ENCODE data around the gene KIAA1217. TPM values are rescaled to one million over a fixed set of nuclear protein-coding genes. Genes with fewer than 3 reads are reported as not detected.

KIAA1217 gene
- polyA plus RNA-seq, 3 donors = not detected

DNA sequence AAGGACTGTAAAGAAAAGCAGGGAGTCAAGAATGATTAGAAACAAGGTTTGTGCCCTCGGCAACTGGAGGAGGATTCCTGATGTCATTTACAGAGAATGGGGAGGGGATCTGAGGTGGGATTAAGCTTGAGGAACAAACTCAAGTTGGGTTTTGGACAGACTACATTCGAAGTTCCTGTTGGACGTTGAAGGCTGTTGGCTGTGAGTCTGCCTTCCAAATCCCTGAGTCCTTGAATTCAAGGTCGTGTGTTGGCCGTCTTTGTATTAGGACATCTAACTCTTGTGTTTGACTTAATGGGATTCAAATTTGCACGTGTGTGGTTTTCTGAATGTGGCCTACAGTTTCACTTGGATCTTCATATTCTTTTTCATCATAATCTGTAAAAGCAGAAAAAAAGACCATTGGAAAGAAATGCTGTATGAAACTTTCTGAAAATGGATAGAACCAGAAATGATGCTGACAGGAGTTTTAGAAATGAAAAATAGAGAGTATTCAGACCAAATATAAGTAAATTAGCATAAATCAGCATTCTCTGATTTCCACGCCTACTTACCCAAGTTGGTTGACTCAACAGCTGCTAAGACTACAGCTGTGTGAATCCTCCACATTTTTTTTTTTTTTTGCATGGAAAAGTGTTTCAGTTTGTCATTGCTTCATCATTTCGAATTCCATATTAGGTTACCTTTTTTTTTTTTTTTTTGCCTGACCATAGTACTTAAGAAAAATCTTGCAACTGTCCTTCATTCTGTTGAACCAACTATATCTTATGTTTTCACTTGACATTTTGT is 94.8 kb downstream of the KIAA1217 start:
- 88% methylated on average over 5 of the region's 8 CpGs for WGBS (ENCODE audit: insufficient coverage)
- DNase-seq = no peak
- intact Hi-C loops (cut with micrococcal nuclease) = no loop called here

More for the DNA sequence above, 94.8 kb downstream of the KIAA1217 start:
- no peaks in the 10 kb centered on the region for H3K36me3 Mint-ChIP-seq
- no peak overlapping the region for H3K4me3 ChIP-seq (replicated peaks in 1 of 3; ENCODE audit: low read depth in 2 of 3, low read length in 3 of 3)
- H3K9me3 Mint-ChIP-seq = peaks cover 0 to 11% (median 8%) of the 10 kb centered on the region in 7 donors
- no peaks in the 10 kb centered on the region for H3K4me1 Mint-ChIP-seq
- H3K27ac Mint-ChIP-seq = no peak overlapping the region
- H3K4me3 Mint-ChIP-seq = no peak overlapping the region
- H4K20me1 ChIP-seq (ENCODE audit: insufficient read depth, low read length) = no peaks in the 10 kb centered on the region
- H3K9me3 ChIP-seq (replicated peaks in 1 of 2; ENCODE audit: control insufficient read depth in 1 of 2, insufficient read depth in 1 of 2, low read length in 2 of 2) = no peaks in the 10 kb centered on the region
- H3K27me3 ChIP-seq (ENCODE audit: control insufficient read depth in 2 of 2, insufficient read depth in 2 of 2, low read length in 2 of 2) = no peaks in the 10 kb centered on the region
- H3K27ac ChIP-seq (ENCODE audit: low read depth in 1 of 2, low read length in 2 of 2) = no peak overlapping the region
- H3K36me3 ChIP-seq (replicated peaks in 1 of 2; ENCODE audit: control insufficient read depth in 1 of 2, insufficient read depth in 2 of 2, low read length in 2 of 2) = no peaks in the 10 kb centered on the region
- H2AFZ ChIP-seq (ENCODE audit: insufficient read depth, low read depth, low read length, poor library complexity, severe bottlenecking) = no peak overlapping the region
- no peaks in the 10 kb centered on the region for H3K4me1 ChIP-seq (ENCODE audit: control insufficient read depth in 1 of 2, insufficient read depth in 2 of 2, low read length in 2 of 2)
- H3K79me2 ChIP-seq (ENCODE audit: insufficient read depth, low read length) = no peaks in the 10 kb centered on the region
- peaks cover 0 to 6% (median 1%) of the 10 kb centered on the region in 3 donors for H3K27me3 Mint-ChIP-seq (ENCODE audit: low read depth in 3 of 3)
- no peak overlapping the region for H3K9ac ChIP-seq (ENCODE audit: insufficient read depth, low read length, poor library complexity, severe bottlenecking)
- H3K4me2 ChIP-seq (replicated peaks; ENCODE audit: extremely low read depth, low read length, poor library complexity, severe bottlenecking) = no peak overlapping the region
- no peak for TF ChIP-seq CTCF (IDR thresholded peaks at IDR 0.05)
